Stimulated activated naive CD8-positive, alpha-beta T cell treated with anti-CD3 and anti-CD28 coated beads, Interleukin-15, Interleukin-2, amounts not matched to agents 100 ng/mL and 50 ng/mL, for 24 hours (primary cell): ENCODE measurements around the gene TMEM178B.

ENCODE experiments used
- H3K27ac Mint-ChIP-seq: one replicate; pipeline ENCODE4 v1.8.0; 2021; ENCODE audit warnings: mild to moderate bottlenecking, mixed read lengths
- H3K27me3 Mint-ChIP-seq: one replicate; pipeline ENCODE4 v1.8.0; 2021; ENCODE audit warnings: mixed read lengths
- H3K36me3 Mint-ChIP-seq: one replicate; pipeline ENCODE4 v1.8.0; 2021; ENCODE audit warnings: low read depth, mixed read lengths
- H3K4me1 Mint-ChIP-seq: one replicate; pipeline ENCODE4 v1.8.0; 2021; ENCODE audit warnings: low read depth, mixed read lengths
- H3K4me3 Mint-ChIP-seq: one replicate; pipeline ENCODE4 v1.8.0; 2021; ENCODE audit warnings: mild to moderate bottlenecking, mixed read lengths
- H3K9me3 Mint-ChIP-seq: one replicate; pipeline ENCODE4 v1.8.0; 2021; ENCODE audit warnings: mixed read lengths

The TMEM178B gene

DNA sequence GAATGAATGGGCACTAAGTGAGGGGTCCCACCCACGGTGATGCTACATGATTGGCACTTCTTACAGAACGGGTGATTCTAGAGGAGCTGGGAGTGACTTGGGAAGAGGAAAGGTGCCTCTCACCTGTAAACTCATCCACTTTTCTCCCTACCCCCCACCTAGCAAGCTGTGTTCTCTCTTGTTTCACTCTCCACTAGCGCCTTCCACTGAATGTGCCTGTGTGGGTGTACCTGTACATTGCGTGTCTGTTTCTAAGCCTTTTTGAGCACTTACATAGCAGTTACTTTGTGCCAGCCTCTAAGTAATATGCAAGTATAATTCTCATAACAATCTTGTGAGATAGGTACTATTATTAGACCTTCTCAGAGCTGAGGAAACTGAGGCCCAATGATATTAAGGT lies 343.6 kb downstream of the TMEM178B start:
- Mint-ChIP-seq H3K27me3 (peaks cover 19% of the 10 kb centered on the region), H3K4me1 (no peaks in the 10 kb centered on the region), H3K27ac (no peak overlapping the region), H3K36me3 (no peaks in the 10 kb centered on the region), H3K9me3 (no peaks in the 10 kb centered on the region), H3K4me3 (no peak overlapping the region)

DNA sequence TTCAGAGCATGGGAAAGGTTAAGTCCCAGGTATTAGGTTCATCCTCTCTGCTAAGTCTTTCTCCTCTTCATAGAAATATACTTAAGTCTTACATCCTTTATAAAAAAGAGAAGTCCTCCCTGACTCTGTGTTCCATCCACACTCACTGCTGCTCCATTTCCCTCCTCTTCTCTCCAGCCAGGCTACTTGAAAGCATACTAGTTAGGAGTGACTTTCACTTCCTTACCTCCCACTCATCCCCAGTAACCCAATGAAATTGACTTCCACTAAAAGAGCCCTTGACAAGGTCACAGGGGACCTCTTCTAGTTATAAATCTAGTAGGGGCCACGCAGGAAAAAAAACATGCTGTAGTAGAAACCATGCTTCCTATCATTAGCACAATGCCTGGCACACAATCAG lies 344.2 kb downstream of the TMEM178B start:
- Mint-ChIP-seq H3K36me3 (no peaks in the 10 kb centered on the region), H3K27ac (no peak overlapping the region), H3K9me3 (no peaks in the 10 kb centered on the region), H3K4me3 (no peak overlapping the region), H3K27me3 (peaks cover 19% of the 10 kb centered on the region), H3K4me1 (no peaks in the 10 kb centered on the region)

DNA sequence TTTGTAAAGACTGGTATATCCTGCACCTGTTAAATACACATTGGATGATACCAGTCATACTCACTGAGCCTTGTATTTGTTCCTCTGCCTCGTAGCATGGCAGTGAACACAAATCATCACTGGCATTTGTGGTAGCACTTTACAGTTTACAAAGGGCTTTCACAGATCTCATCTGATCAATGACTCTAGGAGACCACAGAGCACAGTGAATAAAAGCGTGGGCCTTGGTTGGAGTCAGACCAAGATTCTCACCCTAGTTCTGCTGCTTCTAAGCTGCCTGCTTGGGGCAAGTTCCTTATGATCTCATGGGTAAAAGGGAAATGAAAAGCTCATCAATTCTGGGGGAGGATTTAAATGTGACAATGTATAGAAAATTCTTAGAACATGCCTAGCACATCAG lies 347.4 kb downstream of the TMEM178B start:
- H3K36me3 Mint-ChIP-seq: peaks cover 3% of the 10 kb centered on the region
- no peaks in the 10 kb centered on the region for H3K4me1 Mint-ChIP-seq
- no peak overlapping the region for H3K4me3 Mint-ChIP-seq
- peaks cover 28% of the 10 kb centered on the region for H3K27me3 Mint-ChIP-seq
- peaks cover 3% of the 10 kb centered on the region for H3K9me3 Mint-ChIP-seq
- H3K27ac Mint-ChIP-seq: no peak overlapping the region

DNA sequence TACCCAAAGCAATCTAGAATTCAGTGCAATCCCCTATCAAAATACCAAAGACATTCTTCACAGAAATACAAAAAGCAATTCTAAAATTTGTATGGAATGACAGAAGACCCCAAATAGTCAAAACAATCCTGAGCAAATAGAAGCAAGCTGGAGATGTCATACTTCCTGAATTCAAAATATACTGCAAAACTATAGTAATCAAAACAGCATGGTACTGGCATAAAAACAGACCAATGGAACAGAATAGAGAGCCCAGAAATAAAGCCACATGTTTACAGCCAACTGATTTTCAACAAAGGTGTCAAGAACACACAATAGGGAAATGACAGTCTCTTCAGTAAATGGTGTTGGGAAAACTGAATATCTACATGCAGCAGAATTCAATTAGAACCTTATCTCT lies 353.3 kb downstream of the TMEM178B start:
- H3K9me3 Mint-ChIP-seq: peaks cover 3% of the 10 kb centered on the region
- peaks cover 3% of the 10 kb centered on the region for H3K36me3 Mint-ChIP-seq
- no peak overlapping the region for H3K4me3 Mint-ChIP-seq
- no peak overlapping the region for H3K27ac Mint-ChIP-seq
- peaks cover 21% of the 10 kb centered on the region for H3K27me3 Mint-ChIP-seq
- no peaks in the 10 kb centered on the region for H3K4me1 Mint-ChIP-seq

DNA sequence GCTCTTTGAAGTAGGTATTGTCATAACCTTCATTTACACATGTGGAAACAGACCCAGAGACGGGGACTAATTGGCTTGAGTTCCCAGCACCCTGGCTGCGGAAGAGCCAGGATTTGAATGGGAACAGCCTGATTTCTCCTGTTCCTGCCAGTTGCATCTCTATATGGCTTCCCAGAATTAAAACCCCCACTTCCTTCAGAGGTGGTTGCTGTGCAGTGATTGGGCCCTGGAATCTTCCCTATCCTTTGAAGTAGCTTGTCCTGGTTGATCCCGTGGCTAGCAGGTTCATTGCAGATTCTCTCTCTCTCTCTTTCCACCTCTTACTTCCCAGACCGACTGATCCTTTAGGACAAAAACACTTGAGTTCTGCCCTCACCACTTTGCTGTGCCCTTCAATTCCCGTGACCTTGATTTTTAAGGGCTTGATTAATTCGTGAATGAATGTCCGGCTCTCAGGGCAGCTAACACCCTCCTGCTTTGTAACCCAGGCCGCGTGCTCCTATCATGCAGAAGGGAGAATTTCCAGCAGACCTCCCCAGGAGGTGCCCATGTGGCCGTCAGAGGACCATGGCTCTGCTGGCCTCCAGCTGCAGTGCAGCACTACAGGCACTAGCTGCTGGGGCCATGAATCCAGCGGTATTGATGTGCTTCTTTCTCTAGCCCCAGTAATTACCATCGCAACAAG lies 356.7 kb downstream of the TMEM178B start:
- no peak overlapping the region for H3K27ac Mint-ChIP-seq
- no peaks in the 10 kb centered on the region for H3K9me3 Mint-ChIP-seq
- H3K27me3 Mint-ChIP-seq: peaks cover 23% of the 10 kb centered on the region
- no peak overlapping the region for H3K4me3 Mint-ChIP-seq
- H3K36me3 Mint-ChIP-seq: no peaks in the 10 kb centered on the region
- no peaks in the 10 kb centered on the region for H3K4me1 Mint-ChIP-seq

DNA sequence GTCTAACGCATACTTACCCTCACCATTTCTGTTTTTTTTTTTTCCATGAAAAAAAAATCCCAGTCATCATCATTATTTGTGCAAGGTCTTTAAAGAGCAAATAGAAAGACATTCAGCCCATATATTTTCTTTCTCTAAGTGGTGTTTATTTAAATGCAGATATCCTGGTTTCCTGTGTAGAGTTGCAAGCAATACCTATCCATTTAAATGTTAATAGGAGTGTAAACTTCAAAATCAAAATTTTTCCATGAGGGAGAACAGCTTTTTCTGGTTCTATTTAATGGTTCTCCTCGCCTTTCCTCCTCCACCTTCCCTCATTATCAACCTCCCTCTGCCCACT lies 357.2 kb downstream of the TMEM178B start:
- Mint-ChIP-seq H3K27ac (no peak overlapping the region), H3K36me3 (no peaks in the 10 kb centered on the region), H3K9me3 (no peaks in the 10 kb centered on the region), H3K27me3 (peaks cover 23% of the 10 kb centered on the region), H3K4me3 (no peak overlapping the region), H3K4me1 (no peaks in the 10 kb centered on the region)

DNA sequence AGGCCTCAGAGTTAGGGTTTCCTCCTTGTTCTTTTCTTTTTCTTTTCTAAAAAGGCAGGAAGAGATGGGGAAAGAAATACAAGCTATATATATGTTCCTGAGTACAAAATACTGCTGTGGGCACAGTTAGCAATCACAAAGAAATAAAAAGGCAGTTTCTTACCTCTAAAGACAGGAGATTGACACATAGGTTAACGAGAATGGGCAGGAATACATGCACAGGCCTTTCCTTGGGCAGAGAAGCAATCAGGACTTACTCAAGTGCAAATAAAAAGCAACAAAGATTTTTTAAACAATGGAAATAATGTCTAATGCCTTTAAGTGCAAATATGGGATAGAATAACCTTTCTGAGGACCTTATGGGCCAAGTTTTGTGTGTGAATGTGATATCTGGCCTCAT lies 357.8 kb downstream of the TMEM178B start:
- no peaks in the 10 kb centered on the region for H3K9me3 Mint-ChIP-seq
- H3K4me1 Mint-ChIP-seq: no peaks in the 10 kb centered on the region
- H3K4me3 Mint-ChIP-seq: no peak overlapping the region
- H3K27me3 Mint-ChIP-seq: peaks cover 21% of the 10 kb centered on the region
- no peak overlapping the region for H3K27ac Mint-ChIP-seq
- H3K36me3 Mint-ChIP-seq: no peaks in the 10 kb centered on the region

DNA sequence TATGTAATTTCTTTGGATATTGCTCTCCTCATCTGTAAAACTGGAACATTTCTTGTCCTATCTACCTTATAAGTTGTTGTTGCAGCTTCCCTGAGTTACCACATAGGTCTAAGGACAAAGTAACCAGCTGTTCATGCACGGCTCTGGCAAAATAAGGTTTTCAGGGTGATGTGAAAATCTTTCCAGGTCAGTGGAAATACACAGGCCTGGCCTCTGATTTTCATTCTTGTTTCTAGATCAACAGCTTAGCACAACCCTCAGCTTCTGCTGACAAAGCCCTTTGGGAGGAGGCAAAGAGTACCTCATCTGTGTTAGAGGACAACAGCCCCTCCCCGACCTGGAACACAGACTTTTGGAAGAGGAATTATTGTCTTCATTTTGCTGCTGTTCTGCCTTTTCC lies 359.8 kb downstream of the TMEM178B start:
- Mint-ChIP-seq H3K4me3 (no peak overlapping the region), H3K27ac (no peak overlapping the region), H3K4me1 (no peaks in the 10 kb centered on the region), H3K9me3 (no peaks in the 10 kb centered on the region), H3K27me3 (peaks cover 21% of the 10 kb centered on the region), H3K36me3 (no peaks in the 10 kb centered on the region)

DNA sequence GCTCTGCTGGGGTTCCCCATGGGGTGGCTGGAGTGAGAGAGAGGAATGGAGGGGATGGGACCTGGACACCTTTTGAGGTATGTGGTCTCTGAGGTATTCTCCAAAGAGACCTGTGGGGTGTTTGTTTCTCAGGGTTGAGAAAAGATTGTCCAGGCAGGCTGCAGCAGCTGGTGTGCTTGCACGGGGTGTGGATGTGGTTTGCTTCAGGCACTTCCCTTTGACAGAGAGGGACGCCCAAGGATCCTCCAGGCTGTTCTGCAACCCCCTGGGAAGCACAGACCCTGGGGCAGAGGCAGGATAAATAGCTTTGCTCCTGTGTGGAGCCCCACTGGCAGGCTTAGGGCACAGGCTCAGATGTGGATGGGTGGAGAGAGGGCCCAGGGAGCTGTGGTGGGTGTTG lies 362.3 kb downstream of the TMEM178B start:
- Mint-ChIP-seq H3K9me3 (no peaks in the 10 kb centered on the region), H3K4me3 (no peak overlapping the region), H3K4me1 (no peaks in the 10 kb centered on the region), H3K27me3 (peaks cover 14% of the 10 kb centered on the region), H3K27ac (no peak overlapping the region), H3K36me3 (no peaks in the 10 kb centered on the region)

DNA sequence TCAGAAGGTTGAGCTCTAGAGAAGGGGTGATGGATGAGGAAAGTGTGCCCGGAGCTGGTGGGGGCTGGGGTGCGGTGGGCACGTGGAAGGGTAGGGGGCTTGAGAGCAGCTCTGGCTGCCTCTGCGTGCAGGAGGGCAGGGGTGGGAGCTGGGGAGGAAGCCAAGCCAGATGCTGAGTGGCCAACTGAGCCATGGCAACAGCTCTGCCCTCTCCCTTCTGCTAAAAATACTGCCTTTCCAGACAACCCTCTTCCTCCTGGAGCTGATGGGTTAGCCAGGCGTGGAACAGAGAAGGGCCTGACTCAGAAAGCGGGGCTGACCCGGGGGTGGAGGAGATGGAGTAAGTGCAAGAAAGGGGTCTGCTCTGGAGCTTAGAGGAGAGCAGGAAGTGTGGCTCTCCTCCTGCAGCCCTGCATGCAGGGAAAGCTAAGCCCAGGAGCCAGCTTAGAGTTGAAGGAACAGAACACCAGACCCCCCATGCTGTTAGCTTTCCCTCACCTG lies 362.8 kb downstream of the TMEM178B start:
- H3K36me3 Mint-ChIP-seq: no peaks in the 10 kb centered on the region
- H3K4me3 Mint-ChIP-seq: no peak overlapping the region
- H3K27me3 Mint-ChIP-seq: peaks cover 11% of the 10 kb centered on the region
- no peaks in the 10 kb centered on the region for H3K4me1 Mint-ChIP-seq
- H3K27ac Mint-ChIP-seq: no peak overlapping the region
- H3K9me3 Mint-ChIP-seq: no peaks in the 10 kb centered on the region

DNA sequence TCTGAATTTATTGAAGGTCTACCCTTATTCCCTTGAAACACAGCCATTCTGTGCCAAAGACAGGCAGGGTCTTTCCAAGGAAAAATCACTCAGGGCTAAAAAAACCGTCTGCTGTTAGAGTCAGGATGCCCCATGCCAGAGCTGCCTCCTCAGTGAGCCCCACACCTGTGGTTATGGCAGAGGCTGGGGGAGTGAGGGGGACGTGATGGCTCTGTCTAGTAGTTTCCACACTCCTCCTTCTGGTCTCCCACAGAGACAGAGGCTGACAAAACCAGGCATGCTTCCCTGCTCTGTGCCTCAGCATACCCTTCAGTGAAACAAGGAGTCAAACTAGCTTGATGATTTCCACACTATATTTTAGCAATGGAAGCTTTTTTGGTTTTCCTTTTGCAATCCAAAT lies 365.3 kb downstream of the TMEM178B start:
- Mint-ChIP-seq H3K4me3 (no peak overlapping the region), H3K9me3 (no peaks in the 10 kb centered on the region), H3K27me3 (peaks cover 10% of the 10 kb centered on the region), H3K27ac (no peak overlapping the region), H3K36me3 (no peaks in the 10 kb centered on the region), H3K4me1 (no peaks in the 10 kb centered on the region)

DNA sequence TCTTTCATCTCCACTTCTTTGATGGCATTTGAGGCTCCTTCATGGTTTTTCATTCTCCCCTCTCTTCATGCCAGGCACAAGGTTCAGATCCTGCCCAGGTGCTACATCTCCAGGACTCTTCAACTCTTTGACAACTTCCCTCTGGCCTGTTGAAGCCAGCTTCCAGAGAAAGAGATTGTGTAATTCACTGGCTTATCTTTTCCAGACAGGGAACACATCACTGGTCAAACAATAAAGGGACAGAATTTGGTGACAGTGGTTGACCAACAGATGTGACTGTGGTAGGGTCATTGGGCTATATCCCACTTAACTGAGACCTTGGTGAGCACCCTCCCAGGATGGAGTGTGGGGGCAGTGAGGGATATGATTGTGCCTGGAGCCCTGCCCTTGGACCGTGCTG lies 365.9 kb downstream of the TMEM178B start:
- Mint-ChIP-seq H3K4me3 (no peak overlapping the region), H3K9me3 (no peaks in the 10 kb centered on the region), H3K27me3 (peaks cover 11% of the 10 kb centered on the region), H3K36me3 (no peaks in the 10 kb centered on the region), H3K4me1 (no peaks in the 10 kb centered on the region), H3K27ac (no peak overlapping the region)

DNA sequence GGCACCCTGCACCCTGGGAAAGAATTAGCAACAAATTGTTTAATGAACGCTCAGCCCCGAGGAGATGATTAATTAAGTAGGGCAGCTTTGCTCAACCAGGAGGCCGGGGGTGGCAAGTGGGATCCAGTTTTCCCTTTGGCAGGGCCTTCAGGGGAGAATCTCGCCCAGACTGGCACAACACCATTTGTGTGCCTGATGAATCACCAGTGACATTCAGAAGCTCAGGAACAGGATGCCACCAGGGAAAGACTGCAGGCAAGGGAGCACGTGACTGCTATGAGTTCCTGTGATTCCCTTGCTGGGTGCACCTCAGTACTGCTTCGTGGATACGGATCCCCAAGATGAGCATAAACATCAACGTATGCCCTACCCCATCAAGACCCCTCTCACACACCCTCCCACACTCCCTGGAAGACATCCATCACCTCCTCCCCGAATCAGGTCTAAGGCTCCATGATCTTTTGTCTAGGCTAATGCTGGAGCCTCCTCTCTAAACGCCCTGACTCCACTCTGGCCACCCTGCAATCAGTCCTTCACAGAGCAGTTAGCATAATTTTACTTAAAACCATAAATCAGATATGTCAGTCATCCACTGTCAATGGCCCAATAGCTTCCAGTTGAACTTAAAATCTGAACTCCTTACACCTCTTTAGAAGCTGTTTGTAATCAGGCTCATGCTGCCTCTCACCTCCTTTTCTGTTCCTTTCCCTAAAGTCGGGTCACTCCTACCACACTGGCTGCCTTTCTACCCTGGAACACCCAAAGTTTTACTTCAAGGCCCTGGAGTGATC lies 368.2 kb downstream of the TMEM178B start:
- Mint-ChIP-seq H3K9me3 (no peaks in the 10 kb centered on the region), H3K4me1 (no peaks in the 10 kb centered on the region), H3K4me3 (no peak overlapping the region), H3K27ac (no peak overlapping the region), H3K27me3 (peaks cover 12% of the 10 kb centered on the region), H3K36me3 (no peaks in the 10 kb centered on the region)

DNA sequence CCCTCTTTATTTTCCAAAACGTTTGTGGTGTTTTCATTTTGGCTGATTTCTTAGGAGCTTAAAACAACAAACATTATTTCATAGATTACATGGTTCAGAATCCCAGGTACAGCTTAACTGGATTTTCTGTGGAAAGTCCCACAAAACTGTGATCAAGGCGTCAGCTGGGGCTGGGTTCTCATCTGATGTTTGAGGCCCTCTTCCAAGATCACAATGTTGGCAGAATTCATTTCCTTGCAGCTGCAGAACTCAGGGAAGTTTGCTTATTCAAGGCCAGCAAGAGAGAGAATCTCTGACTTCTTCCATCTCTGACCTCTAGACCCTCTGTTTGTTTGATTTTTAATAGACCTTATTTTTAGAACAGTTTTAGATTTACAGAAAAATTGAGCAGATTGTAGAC lies 368.9 kb downstream of the TMEM178B start:
- Mint-ChIP-seq H3K9me3 (no peaks in the 10 kb centered on the region), H3K4me3 (no peak overlapping the region), H3K27ac (no peak overlapping the region), H3K4me1 (no peaks in the 10 kb centered on the region), H3K27me3 (peaks cover 14% of the 10 kb centered on the region), H3K36me3 (no peaks in the 10 kb centered on the region)

DNA sequence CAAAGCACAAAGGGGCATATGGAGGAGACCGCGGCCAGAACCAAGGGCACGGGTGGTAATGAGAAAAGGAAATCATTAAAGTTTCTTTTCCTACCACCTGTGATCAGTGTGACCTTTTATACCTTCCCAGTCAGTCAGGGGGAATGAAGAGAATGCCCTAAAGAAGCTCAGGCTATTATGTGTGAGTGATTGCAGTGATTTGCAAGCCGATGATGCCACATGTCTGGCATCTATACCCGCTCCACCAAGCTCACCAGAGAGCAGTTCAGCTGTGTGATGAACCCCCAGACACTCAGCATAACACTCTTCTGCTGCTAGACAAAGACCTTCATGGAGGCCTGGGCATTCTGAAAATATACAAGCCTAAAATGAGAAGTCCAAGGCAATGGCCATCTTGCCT lies 371.1 kb downstream of the TMEM178B start:
- Mint-ChIP-seq H3K4me3 (no peak overlapping the region), H3K27ac (no peak overlapping the region), H3K27me3 (peaks cover 19% of the 10 kb centered on the region), H3K36me3 (no peaks in the 10 kb centered on the region), H3K4me1 (no peaks in the 10 kb centered on the region), H3K9me3 (no peaks in the 10 kb centered on the region)

DNA sequence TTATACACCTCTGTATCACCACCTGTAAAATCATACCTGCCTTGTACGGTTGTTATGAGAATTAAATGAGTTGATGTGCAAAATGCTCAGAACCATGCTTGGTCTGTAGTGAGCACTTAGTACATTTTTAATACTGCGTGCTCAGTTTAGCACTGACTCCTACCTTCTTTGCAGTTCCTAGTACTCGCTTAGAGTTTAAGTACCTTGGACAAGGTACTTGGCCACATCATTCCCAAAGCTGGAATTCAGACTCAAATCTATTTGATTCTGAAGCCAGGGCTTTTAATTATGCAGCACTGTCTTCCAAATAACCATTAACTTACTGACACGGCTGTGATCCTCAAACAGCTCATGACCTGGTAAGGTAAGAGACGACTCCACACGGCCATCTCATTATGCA lies 377.4 kb downstream of the TMEM178B start:
- no peaks in the 10 kb centered on the region for H3K36me3 Mint-ChIP-seq
- H3K27me3 Mint-ChIP-seq: peaks cover 10% of the 10 kb centered on the region
- H3K9me3 Mint-ChIP-seq: no peaks in the 10 kb centered on the region
- H3K27ac Mint-ChIP-seq: no peak overlapping the region
- H3K4me1 Mint-ChIP-seq: no peaks in the 10 kb centered on the region
- no peak overlapping the region for H3K4me3 Mint-ChIP-seq
